ENCODE data around the gene CEP162. TPM values are rescaled to one million over a fixed set of nuclear protein-coding genes. Genes with fewer than 3 reads are reported as not detected.
"Not testable (repeated sequence)": the region's sequence is repeated elsewhere in the genome, so short reads cannot be mapped to it uniquely, and the experiment has no call there.

CEP162 gene
- total RNA-seq, 2 donors from 2014 or later = 29.7 to 39.2 TPM

DNA sequence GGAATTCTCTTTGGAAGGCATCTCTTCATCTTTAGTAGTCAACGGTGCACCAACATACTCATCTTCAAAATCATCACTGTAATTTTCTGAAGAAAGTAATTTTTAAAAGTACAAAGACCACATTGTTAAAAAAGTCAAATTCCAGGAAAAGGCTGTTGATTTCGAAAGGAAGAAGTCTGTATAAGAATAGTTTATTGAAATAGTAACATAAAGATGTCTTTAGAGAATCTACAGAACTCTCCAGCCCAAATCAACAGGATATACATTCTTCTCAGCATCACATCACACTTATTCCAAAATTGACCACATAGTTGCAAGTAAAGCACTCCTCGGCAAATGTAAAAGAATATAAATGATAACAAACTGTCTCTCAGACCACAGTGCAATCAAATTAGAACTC is 23.4 kb downstream of the CEP162 start:
- Mint-ChIP-seq H3K4me3 (no peak overlapping the region), H3K36me3 (ENCODE audit: low read depth) (peaks cover 60% of the 10 kb centered on the region), H3K27me3 (ENCODE audit: insufficient read depth) (no peaks in the 10 kb centered on the region), H3K4me1 (peaks cover 2% of the 10 kb centered on the region), H3K27ac (no peak overlapping the region), H3K9me3 (peaks cover 14% of the 10 kb centered on the region)
- no peak overlapping the region for H3K27ac ChIP-seq (ENCODE audit: low read depth, low read length)
- no peak overlapping the region for H3K9ac ChIP-seq (ENCODE audit: extremely low read depth, low read length, poor library complexity, severe bottlenecking)
- no peaks in the 10 kb centered on the region for H3K27me3 ChIP-seq (ENCODE audit: control insufficient read depth, insufficient read depth, low read length, poor library complexity, severe bottlenecking)
- no peak for DNase-seq
- WGBS, 2 experiments (ENCODE audit: insufficient coverage in 1 of 2, insufficient read length in 1 of 2) = 84% methylated on average over 3 of the region's 3 CpGs; no CpG with 5 or more reads in 1 of the 2 experiments
- no peaks in the 10 kb centered on the region for H3K9me3 ChIP-seq (ENCODE audit: control insufficient read depth, low read length)
- H3K36me3 ChIP-seq (ENCODE audit: control insufficient read depth, insufficient read depth, low read length) = peaks cover 45% of the 10 kb centered on the region
- no peak overlapping the region for H3K4me3 ChIP-seq (ENCODE audit: low read length)
- TF ChIP-seq, protein P1, sequence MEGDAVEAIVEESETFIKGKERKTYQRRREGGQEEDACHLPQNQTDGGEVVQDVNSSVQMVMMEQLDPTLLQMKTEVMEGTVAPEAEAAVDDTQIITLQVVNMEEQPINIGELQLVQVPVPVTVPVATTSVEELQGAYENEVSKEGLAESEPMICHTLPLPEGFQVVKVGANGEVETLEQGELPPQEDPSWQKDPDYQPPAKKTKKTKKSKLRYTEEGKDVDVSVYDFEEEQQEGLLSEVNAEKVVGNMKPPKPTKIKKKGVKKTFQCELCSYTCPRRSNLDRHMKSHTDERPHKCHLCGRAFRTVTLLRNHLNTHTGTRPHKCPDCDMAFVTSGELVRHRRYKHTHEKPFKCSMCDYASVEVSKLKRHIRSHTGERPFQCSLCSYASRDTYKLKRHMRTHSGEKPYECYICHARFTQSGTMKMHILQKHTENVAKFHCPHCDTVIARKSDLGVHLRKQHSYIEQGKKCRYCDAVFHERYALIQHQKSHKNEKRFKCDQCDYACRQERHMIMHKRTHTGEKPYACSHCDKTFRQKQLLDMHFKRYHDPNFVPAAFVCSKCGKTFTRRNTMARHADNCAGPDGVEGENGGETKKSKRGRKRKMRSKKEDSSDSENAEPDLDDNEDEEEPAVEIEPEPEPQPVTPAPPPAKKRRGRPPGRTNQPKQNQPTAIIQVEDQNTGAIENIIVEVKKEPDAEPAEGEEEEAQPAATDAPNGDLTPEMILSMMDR (conservative IDR thresholded peaks at IDR 0.05) = no peak
- no peaks in the 10 kb centered on the region for H3K4me1 ChIP-seq (ENCODE audit: control insufficient read depth, insufficient read depth, low read length)

DNA sequence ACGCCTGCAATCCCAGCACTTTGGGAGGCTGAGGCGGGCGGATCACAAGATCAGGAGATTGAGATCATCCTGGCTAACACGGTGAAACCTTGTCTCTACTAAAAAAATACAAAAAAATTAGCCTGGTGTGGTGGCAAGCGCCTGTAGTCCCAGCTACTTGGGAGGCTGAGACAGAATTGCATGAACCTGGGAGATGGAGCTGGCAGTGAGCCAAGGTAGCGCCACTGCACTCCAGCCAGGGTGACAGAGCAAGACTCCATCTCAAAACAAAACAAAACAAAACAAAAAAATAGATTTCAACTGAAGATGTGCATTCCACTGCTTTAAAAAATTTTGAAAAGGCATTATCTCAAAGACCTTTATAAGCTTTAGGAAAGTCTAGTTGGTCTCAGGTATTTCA is 27.5 kb downstream of the CEP162 start:
- H3K4me1 ChIP-seq (ENCODE audit: control insufficient read depth, insufficient read depth, low read length); H3K27ac ChIP-seq (ENCODE audit: low read depth, low read length); H3K4me3 ChIP-seq (ENCODE audit: low read length); H3K4me1 Mint-ChIP-seq; DNase-seq; H3K27me3 ChIP-seq (ENCODE audit: control insufficient read depth, insufficient read depth, low read length, poor library complexity, severe bottlenecking); H3K27me3 Mint-ChIP-seq (ENCODE audit: insufficient read depth); H3K27ac Mint-ChIP-seq; H3K9me3 ChIP-seq (ENCODE audit: control insufficient read depth, low read length); H3K9me3 Mint-ChIP-seq; H3K9ac ChIP-seq (ENCODE audit: extremely low read depth, low read length, poor library complexity, severe bottlenecking); H3K4me3 Mint-ChIP-seq: not testable (repeated sequence)
- 91 to 93% methylated on average over 5 to 6 of the region's 6 CpGs for WGBS, 2 experiments (ENCODE audit: insufficient coverage in 1 of 2, insufficient read length in 1 of 2)
- peaks cover 50% of the 10 kb centered on the region for H3K36me3 Mint-ChIP-seq (ENCODE audit: low read depth)
- H3K36me3 ChIP-seq (ENCODE audit: control insufficient read depth, insufficient read depth, low read length) = peaks cover 66% of the 10 kb centered on the region

DNA sequence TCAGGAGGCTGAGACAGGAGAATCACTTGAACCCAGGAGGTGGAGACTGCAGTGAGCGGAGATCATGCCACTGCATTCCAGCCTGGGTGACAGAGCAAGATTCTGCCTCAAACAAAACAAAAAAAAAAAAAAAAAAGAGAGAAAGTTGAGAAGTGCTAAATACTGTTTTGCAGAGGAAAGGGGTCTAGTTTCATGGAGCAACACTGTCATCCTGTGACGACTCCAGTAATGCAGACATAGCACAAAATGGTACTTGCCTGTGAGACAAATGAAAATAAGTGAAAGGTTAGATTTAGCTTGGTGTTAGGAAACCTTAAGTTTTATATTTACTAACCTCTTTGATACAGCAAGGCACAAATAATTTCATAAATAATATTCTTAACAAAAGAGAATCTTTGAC is 29.7 kb downstream of the CEP162 start:
- H3K4me1 Mint-ChIP-seq = no peaks in the 10 kb centered on the region
- H3K27ac Mint-ChIP-seq = no peak overlapping the region
- Histone ChIP-seq H3K27ac (ENCODE audit: low read depth, low read length) (no peak overlapping the region), H3K9ac (ENCODE audit: extremely low read depth, low read length, poor library complexity, severe bottlenecking) (no peak overlapping the region), H3K4me3 (ENCODE audit: low read length) (no peak overlapping the region), H3K4me1 (ENCODE audit: control insufficient read depth, insufficient read depth, low read length) (no peaks in the 10 kb centered on the region), H3K27me3 (ENCODE audit: control insufficient read depth, insufficient read depth, low read length, poor library complexity, severe bottlenecking) (no peaks in the 10 kb centered on the region), H3K36me3 (ENCODE audit: control insufficient read depth, insufficient read depth, low read length) (peaks cover 66% of the 10 kb centered on the region), H3K9me3 (ENCODE audit: control insufficient read depth, low read length) (peaks cover 3% of the 10 kb centered on the region)
- H3K4me3 Mint-ChIP-seq = no peak overlapping the region
- WGBS, 2 experiments (ENCODE audit: insufficient coverage in 1 of 2, insufficient read length in 1 of 2) = 98 to 100% methylated on average over 1 to 2 of the region's 2 CpGs
- H3K36me3 Mint-ChIP-seq (ENCODE audit: low read depth) = peaks cover 51% of the 10 kb centered on the region
- peaks cover 2% of the 10 kb centered on the region for H3K9me3 Mint-ChIP-seq
- TF ChIP-seq, protein P1 (conservative IDR thresholded peaks at IDR 0.05) = peak; percentile 60
- no peak for DNase-seq
- no peaks in the 10 kb centered on the region for H3K27me3 Mint-ChIP-seq (ENCODE audit: insufficient read depth)

DNA sequence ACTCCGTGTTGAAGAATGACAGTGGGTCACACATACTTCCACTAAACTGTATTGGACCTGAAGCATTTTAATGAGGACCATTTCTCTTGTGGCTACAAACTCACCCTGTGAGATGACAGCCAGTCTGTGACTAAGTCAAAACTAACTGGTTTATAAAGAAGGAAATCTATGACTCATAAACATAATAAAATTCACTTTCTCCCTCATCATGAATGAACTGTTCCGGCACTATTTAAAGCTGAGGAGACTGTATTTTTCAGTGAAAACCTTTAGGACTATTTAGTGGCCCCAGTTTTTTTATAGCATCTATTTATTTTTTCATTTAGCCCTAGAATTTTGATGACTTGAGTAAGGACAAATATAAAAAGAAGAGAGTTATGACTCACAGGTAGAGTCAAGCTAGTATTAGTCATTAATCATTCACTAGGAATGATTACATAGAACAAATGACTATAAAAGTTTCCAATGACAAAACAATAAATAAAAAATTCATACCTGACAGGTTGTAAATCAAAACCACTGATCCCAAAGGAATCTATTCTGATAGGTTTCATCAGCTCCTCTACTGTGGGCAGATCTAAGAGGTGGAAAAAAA is 34.2 kb downstream of the CEP162 start:
- no peak overlapping the region for H3K4me3 Mint-ChIP-seq
- H3K9me3 Mint-ChIP-seq = peaks cover 11% of the 10 kb centered on the region
- TF ChIP-seq, protein P1 (conservative IDR thresholded peaks at IDR 0.05) = no peak
- Histone ChIP-seq H3K4me3 (ENCODE audit: low read length) (no peak overlapping the region), H3K27ac (ENCODE audit: low read depth, low read length) (no peak overlapping the region), H3K36me3 (ENCODE audit: control insufficient read depth, insufficient read depth, low read length) (peaks cover 68% of the 10 kb centered on the region), H3K27me3 (ENCODE audit: control insufficient read depth, insufficient read depth, low read length, poor library complexity, severe bottlenecking) (no peaks in the 10 kb centered on the region), H3K9ac (ENCODE audit: extremely low read depth, low read length, poor library complexity, severe bottlenecking) (no peak overlapping the region), H3K9me3 (ENCODE audit: control insufficient read depth, low read length) (peaks cover 14% of the 10 kb centered on the region), H3K4me1 (ENCODE audit: control insufficient read depth, insufficient read depth, low read length) (no peaks in the 10 kb centered on the region)
- WGBS, 2 experiments (ENCODE audit: insufficient coverage in 1 of 2, insufficient read length in 1 of 2) = 90 to 97% methylated on average over 1 to 2 of the region's 2 CpGs
- peaks cover 75% of the 10 kb centered on the region for H3K36me3 Mint-ChIP-seq (ENCODE audit: low read depth)
- no peaks in the 10 kb centered on the region for H3K27me3 Mint-ChIP-seq (ENCODE audit: insufficient read depth)
- H3K4me1 Mint-ChIP-seq = no peaks in the 10 kb centered on the region
- DNase-seq = no peak
- no peak overlapping the region for H3K27ac Mint-ChIP-seq

All from endodermal cell (in vitro differentiated cells).